Stimulated activated CD4-positive, alpha-beta T cell treated with anti-CD3 and anti-CD28 coated beads, Interleukin-1b, Interleukin-23, amount 100 ng/mL, for 48 hours (primary cell): ENCODE measurements around the gene GRK1.
"Not testable (repeated sequence)": the region's sequence is repeated elsewhere in the genome, so short reads cannot be mapped to it uniquely, and the experiment has no call there.

ENCODE experiments used
- DNase-seq: peaks from one replicate; pipeline ENCODE4 v3.0.0-alpha.2; 2020

The GRK1 gene

GRCh38 chr13:113666951-113667701, at the start of gene GRK1:
Gene GRK1, plus strand, starts transcription at chr13:113667219. Its CDS starts 168 bp downstream, at chr13:113667387.
- no peak for DNase-seq

GRCh38 chr13:113617961-113618360, 49.1 kb upstream of the GRK1 start:
- no peak for DNase-seq

GRCh38 chr13:113618455-113618854, 48.6 kb upstream of the GRK1 start:
- no peak for DNase-seq

- no peak for DNase-seq
Measured at GRCh38 chr13:113620036-113620796, 46.8 kb upstream of the GRK1 start.

- no peak for DNase-seq
Measured at GRCh38 chr13:113621046-113621445, 46.0 kb upstream of the GRK1 start.

- DNase-seq = not testable (repeated sequence)
Measured at GRCh38 chr13:113621498-113621897, 45.5 kb upstream of the GRK1 start.

- DNase-seq = not testable (repeated sequence)
Measured at GRCh38 chr13:113621986-113622550, 45.0 kb upstream of the GRK1 start.

GRCh38 chr13:113622791-113623490, 44.1 kb upstream of the GRK1 start:
- no peak for DNase-seq

- DNase-seq = no peak
Measured at GRCh38 chr13:113623491-113624234, 43.4 kb upstream of the GRK1 start.

- no peak for DNase-seq
Measured at GRCh38 chr13:113624235-113624587, 42.8 kb upstream of the GRK1 start.

- DNase-seq = not testable (repeated sequence)
Measured at GRCh38 chr13:113624640-113625304, 42.2 kb upstream of the GRK1 start.

GRCh38 chr13:113625965-113626721, 40.9 kb upstream of the GRK1 start:
- DNase-seq = no peak

- no peak for DNase-seq
Measured at GRCh38 chr13:113627136-113627535, 39.9 kb upstream of the GRK1 start.

GRCh38 chr13:113628291-113629270, 38.4 kb upstream of the GRK1 start:
- no peak for DNase-seq

GRCh38 chr13:113629866-113630265, 37.2 kb upstream of the GRK1 start:
- no peak for DNase-seq

GRCh38 chr13:113630296-113630695, 36.7 kb upstream of the GRK1 start:
- DNase-seq = no peak

GRCh38 chr13:113630804-113631203, 36.2 kb upstream of the GRK1 start:
- DNase-seq = no peak

GRCh38 chr13:113631341-113632095, 35.5 kb upstream of the GRK1 start:
- no peak for DNase-seq
